HepG2 (cell line): ENCODE results near the gene NFS1. TPM values are rescaled to one million over a fixed set of nuclear protein-coding genes. Genes with fewer than 3 reads are reported as not detected.

Experiments
- AKNA ChIP-seq: sonication (generic); formaldehyde crosslinking; IDR thresholded peaks from 2 replicates; pipeline ENCODE4 v1.4.0; 2020; ENCODE audit warnings: missing genetic modification reagents, borderline replicate concordance
- CHD4 ChIP-seq: fragments of 200-600 bp; sonication (generic); IDR thresholded peaks from 2 replicates; pipeline ENCODE4 v1.7.0; 2017; ENCODE audit warnings: mild to moderate bottlenecking, low read length, borderline replicate concordance
- DRAP1 ChIP-seq: IDR thresholded peaks from 2 replicates; pipeline ENCODE4 v1.6.1; 2016; ENCODE audit warnings: missing genetic modification reagents, missing compliant biosample characterization
- GATAD1 ChIP-seq: IDR thresholded peaks from 2 replicates; pipeline ENCODE4 v1.6.1; 2016; ENCODE audit warnings: missing genetic modification reagents, missing compliant biosample characterization
- HOXD1 ChIP-seq: sonication (generic); formaldehyde crosslinking; IDR thresholded peaks from 2 replicates; pipeline ENCODE4 v1.5.0; 2020; ENCODE audit warnings: missing genetic modification reagents
- PAF1 ChIP-seq: IDR thresholded peaks from 2 replicates; pipeline ENCODE4 v1.6.1; 2016; ENCODE audit warnings: missing genetic modification reagents, missing compliant biosample characterization
- TBX2 ChIP-seq: sonication (generic); formaldehyde crosslinking; IDR thresholded peaks from 2 replicates; pipeline ENCODE4 v1.5.0; 2020; ENCODE audit warnings: missing genetic modification reagents, mild to moderate bottlenecking, borderline replicate concordance
- TERF1 ChIP-seq: sonication (generic); formaldehyde crosslinking; IDR thresholded peaks from 2 replicates; pipeline ENCODE4 v1.8.0; 2022; ENCODE audit warnings: mild to moderate bottlenecking, missing genetic modification reagents, moderate library complexity
- XBP1 ChIP-seq: sonication (generic); formaldehyde crosslinking; IDR thresholded peaks from 2 replicates; pipeline ENCODE4 v1.5.0; 2020; ENCODE audit warnings: missing genetic modification reagents
- ZNF318 ChIP-seq: sonication (generic); formaldehyde crosslinking; IDR thresholded peaks from 2 replicates; pipeline ENCODE4 v1.4.0; 2020; ENCODE audit warnings: mild to moderate bottlenecking, missing genetic modification reagents
- ZNF556 ChIP-seq: sonication (generic); formaldehyde crosslinking; IDR thresholded peaks from 2 replicates; pipeline ENCODE4 v1.4.0; 2020; ENCODE audit warnings: mild to moderate bottlenecking, missing genetic modification reagents, borderline replicate concordance
- ZNF720 ChIP-seq: sonication (generic); formaldehyde crosslinking; IDR thresholded peaks from 2 replicates; pipeline ENCODE4 v1.4.0; 2020; ENCODE audit warnings: missing genetic modification reagents
- ZNF740 ChIP-seq: sonication (generic); formaldehyde crosslinking; IDR thresholded peaks from 2 replicates; pipeline ENCODE4 v1.4.0; 2020; ENCODE audit warnings: missing genetic modification reagents
- polyA plus RNA-seq, 8 experiments: library from polyadenylated mRNA; depleted of rRNA in 3 of 8; stranded (reverse) in 7 of 8; unstranded in 1 of 8; fragments of >200 nt; fragmentation: Illumina TruSeq in 4 of 8; extraction: Trizol in 4 of 8; gene quantifications; 2 replicates each; pipeline versions ENCODE4 v1.2.1 to v1.2.3, GENCODE V29; 2011 to 2016; ENCODE audit warnings: low read depth in 4 of 8, missing spikeins in 1 of 8, mixed read lengths in 1 of 8; ENCODE audit not compliant: insufficient read depth in 1 of 8
- total RNA-seq, 5 experiments: library from RNA; depleted of rRNA; stranded (reverse); fragments of >200 nt; fragmentation: Illumina TruSeq; extraction: Trizol; gene quantifications; 2 replicates each; pipeline ENCODE4 v1.2.3, GENCODE V29; 2016; ENCODE audit warnings: low read depth in 1 of 5

Gene NFS1
- total and polyA plus RNA-seq, 2 of the 13 experiments (the other 11 are each of a cell fraction or from before 2014, with no cell fraction given), result 65.9 to 88.1 TPM

- peak; percentile 94 for TF ChIP-seq AKNA
- no peak for TF ChIP-seq PAF1 (CRISPR knock-in tag)
- peak; percentile 94; the same call in 1 of the 2 replicates for TF ChIP-seq ZNF556 (CRISPR knock-in tag)
- TF ChIP-seq TERF1, result 0 out of 2 replicates have a peak, but pooled peaks have one; percentile 79
- peak; percentile 97 for TF ChIP-seq DRAP1
- peak; percentile 94 for TF ChIP-seq HOXD1 (CRISPR knock-in tag)
- TF ChIP-seq GATAD1 (CRISPR knock-in tag), result peak; percentile 96
- TF ChIP-seq ZNF740 (CRISPR knock-in tag), result peak; percentile 92
- TF ChIP-seq TBX2 (CRISPR knock-in tag), result peak; percentile 96
- TF ChIP-seq XBP1 (CRISPR knock-in tag), result peak; percentile 97
- TF ChIP-seq ZNF318 (CRISPR knock-in tag), result peak; percentile 64; the same call in 1 of the 2 replicates
- TF ChIP-seq ZNF720 (CRISPR knock-in tag), result 0 out of 2 replicates have a peak, but pooled peaks have one; percentile 71
- no peak for TF ChIP-seq CHD4
These were observed 43.0 kb upstream of the NFS1 start, which contains the start of gene RBM39 (continued) for GRCh38 chr20:35741892-35742740.
